T-helper 2 cell treated with Interferon-gamma antibody and Interleukin-4, amounts not matched to agents 100 ng/mL and 5 ng/mL, for 36 hours (primary cell): ENCODE measurements around the gene PACC1. TPM values are rescaled to one million over a fixed set of nuclear protein-coding genes. Genes with fewer than 3 reads are reported as not detected.
"Not testable (repeated sequence)": the region's sequence is repeated elsewhere in the genome, so short reads cannot be mapped to it uniquely, and the experiment has no call there.

Source experiments
- intact Hi-C: fragments of 100-400 bp; cut with micrococcal nuclease; formaldehyde crosslinking; loops from one replicate; pipeline ENCODE4 v1.15.1; 2023
- total RNA-seq: library from RNA; stranded (reverse); gene quantifications from 2 replicates; pipeline ENCODE4 v1.2.3, GENCODE V29; 2022

The PACC1 gene
- total RNA-seq, 1 donor from 2014 or later = 15.6 TPM

- intact Hi-C loops = no loop called here
Observed at GRCh38 chr1:212401838-212402582, 12.7 kb downstream of the PACC1 start.

- intact Hi-C loops = no loop called here
Observed at GRCh38 chr1:212401042-212401441, 13.6 kb downstream of the PACC1 start.

- intact Hi-C loops = no loop called here
Observed at GRCh38 chr1:212397171-212397570, 17.5 kb downstream of the PACC1 start.

- intact Hi-C loops = no loop called here
Observed at GRCh38 chr1:212396638-212397037, 18.0 kb downstream of the PACC1 start.

GRCh38 chr1:212395678-212396437 is 18.8 kb downstream of the PACC1 start:
- intact Hi-C loops = not testable (repeated sequence)

GRCh38 chr1:212388985-212389716 is 25.5 kb downstream of the PACC1 start:
- intact Hi-C loops = no loop called here

GRCh38 chr1:212386029-212386428 is 28.7 kb downstream of the PACC1 start:
- intact Hi-C loops = no loop called here

GRCh38 chr1:212381397-212382035 is 33.2 kb downstream of the PACC1 start:
- intact Hi-C loops = no loop called here

GRCh38 chr1:212379366-212379765 is 35.3 kb downstream of the PACC1 start:
- intact Hi-C loops = no loop called here

- intact Hi-C loops = no loop called here
Observed at GRCh38 chr1:212377644-212378043, 37.0 kb downstream of the PACC1 start.

- intact Hi-C loops = no loop called here
Observed at GRCh38 chr1:212375986-212376385, 38.7 kb downstream of the PACC1 start.

- intact Hi-C loops = loop anchor here (1.0 to 5.0 kb wide), 6 partner anchors 81 to 687 kb away; partner anchors contain the start of gene PPP2R5A
Observed at GRCh38 chr1:212368073-212368484, 46.6 kb downstream of the PACC1 start.

- intact Hi-C loops = loop anchor here (1.0 to 5.0 kb wide), 6 partner anchors 80 to 687 kb away; partner anchors contain the start of gene PPP2R5A
Observed at GRCh38 chr1:212367474-212368072, 47.1 kb downstream of the PACC1 start.

GRCh38 chr1:212366901-212367300 is 47.8 kb downstream of the PACC1 start:
- intact Hi-C loops = loop anchor here (5.0 kb wide), 2 partner anchors 80 to 90 kb away; partner anchors contain the start of gene PPP2R5A

GRCh38 chr1:212364985-212365384 is 49.7 kb downstream of the PACC1 start:
- intact Hi-C loops = loop anchor here (5.0 kb wide), 2 partner anchors 78 to 92 kb away; partner anchors contain the start of gene PPP2R5A

GRCh38 chr1:212359794-212360479 is 54.7 kb downstream of the PACC1 start:
- intact Hi-C loops = no loop called here

GRCh38 chr1:212355230-212355969 is 59.3 kb downstream of the PACC1 start:
- intact Hi-C loops = no loop called here

- intact Hi-C loops = no loop called here
Observed at GRCh38 chr1:212354464-212354863, 60.2 kb downstream of the PACC1 start.

GRCh38 chr1:212353181-212353580 is 61.5 kb downstream of the PACC1 start:
- intact Hi-C loops = no loop called here
